PC-9 (cell line): ENCODE data around the gene TUBB. TPM values are rescaled to one million over a fixed set of nuclear protein-coding genes. Genes with fewer than 3 reads are reported as not detected.

Experiments
- BruUV-seq: library from RNA; stranded (reverse); fragments of 400-500 nt; replicated peaks from 2 replicates; lab custom pipeline; 2021; lab: Mats Ljungman, UMichigan
- CTCF ChIA-PET: fragments of 300-600 bp; sonication (Branson Sonifier 250); formaldehyde crosslinking; loops from one replicate; lab custom pipeline; 2022; ENCODE audit warnings: antibody characterized with exemption; lab: Charles Lee
- POLR2A ChIA-PET: fragments of 300-600 bp; sonication (Branson Sonifier 250); formaldehyde crosslinking; loops from one replicate; lab custom pipeline; 2022; ENCODE audit warnings: antibody characterized with exemption; ENCODE audit not compliant: unreplicated experiment; lab: Charles Lee
- DNase-seq, 2 experiments: peaks; one replicate each; pipeline versions ENCODE4 v3.0.0 to v3.0.0-alpha.2; 2015 to 2022; ENCODE audit warnings: mixed read lengths in 1 of 2
- H2AFZ ChIP-seq: fragments of 200-600 bp; sonication (generic); 2 replicates; pipeline ENCODE4 v1.8.1; 2017; ENCODE audit warnings: antibody characterized with exemption
- H3F3A ChIP-seq: fragments of 200-600 bp; sonication (generic); 2 replicates; pipeline ENCODE4 v1.8.1; 2017; ENCODE audit warnings: antibody characterized with exemption, mild to moderate bottlenecking, low read depth; ENCODE audit not compliant: insufficient read depth
- H3K27ac ChIP-seq: fragments of 200-600 bp; sonication (generic); 2 replicates; pipeline ENCODE4 v1.6.1; 2016; ENCODE audit warnings: mixed run types
- H3K27me3 ChIP-seq: fragments of 200-600 bp; sonication (generic); 2 replicates; pipeline ENCODE4 v1.6.1; 2016; ENCODE audit warnings: low read depth, mixed run types; ENCODE audit not compliant: insufficient read depth
- H3K36me3 ChIP-seq: fragments of 200-600 bp; sonication (generic); 2 replicates; pipeline ENCODE4 v1.6.1; 2016; ENCODE audit warnings: low read depth, mixed run types
- H3K4me1 ChIP-seq: fragments of 200-600 bp; sonication (generic); replicated peaks from 2 replicates; pipeline ENCODE4 v1.6.1; 2016; ENCODE audit warnings: mixed run types; ENCODE audit not compliant: insufficient read depth
- H3K4me2 ChIP-seq: fragments of 200-600 bp; sonication (generic); 2 replicates; pipeline ENCODE4 v1.6.1; 2017; ENCODE audit warnings: mixed run types
- H3K4me3 ChIP-seq: fragments of 200-600 bp; sonication (generic); 2 replicates; pipeline ENCODE4 v1.6.1; 2016; ENCODE audit warnings: mixed run types
- H3K79me2 ChIP-seq: fragments of 200-600 bp; sonication (generic); 2 replicates; pipeline ENCODE4 v1.6.1; 2017; ENCODE audit warnings: low read depth, mixed run types
- H3K9me2 ChIP-seq: fragments of 200-600 bp; sonication (generic); 2 replicates; pipeline ENCODE4 v1.8.1; 2017; ENCODE audit warnings: mild to moderate bottlenecking; ENCODE audit not compliant: insufficient read depth
- H3K9me3 ChIP-seq: fragments of 200-600 bp; sonication (generic); 2 replicates; pipeline ENCODE4 v1.8.1; 2016; ENCODE audit warnings: low read depth; ENCODE audit not compliant: insufficient read depth
- H4K20me1 ChIP-seq: fragments of 200-600 bp; sonication (generic); 2 replicates; pipeline ENCODE4 v1.8.1; 2017; ENCODE audit not compliant: insufficient read depth
- CTCF ChIP-seq: fragments of 200-600 bp; sonication (generic); conservative IDR thresholded peaks from 2 replicates; pipeline ENCODE4 v1.6.1; 2017; ENCODE audit warnings: mixed run types, antibody characterized with exemption, mild to moderate bottlenecking, moderate library complexity
- EZH2 ChIP-seq: fragments of 200-600 bp; sonication (generic); IDR thresholded peaks from 2 replicates; pipeline ENCODE4 v1.8.0; 2017; ENCODE audit warnings: antibody characterized with exemption, low read depth
- intact Hi-C: fragments of 100-400 bp; cut with micrococcal nuclease; formaldehyde crosslinking; loops from one replicate; pipeline ENCODE4 v1.10.0; 2022; ENCODE audit not compliant: unreplicated experiment
- total RNA-seq: library from RNA; stranded (reverse); gene quantifications from 2 replicates; pipeline ENCODE4 v1.2.3, GENCODE V29; 2021

The TUBB gene
- total RNA-seq, 1 experiment from 2014 or later = 901 TPM

GRCh38 chr6:30684386-30685156 is 35.6 kb upstream of the TUBB start:
- Histone ChIP-seq H2AFZ (no peak overlapping the region), H3K27ac (peak overlapping the region; percentile 84), H3K9me2 (no peaks in the 10 kb centered on the region), H3K79me2 (peaks cover 72% of the 10 kb centered on the region), H3K36me3 (no peaks in the 10 kb centered on the region), H3K4me1 (peaks cover 57% of the 10 kb centered on the region), H3K9me3 (no peaks in the 10 kb centered on the region), H3K27me3 (no peaks in the 10 kb centered on the region), H3K4me2 (peak overlapping the region; percentile 93), H3F3A (peaks cover 53% of the 10 kb centered on the region), H3K4me3 (peak overlapping the region; percentile 98), H4K20me1 (no peaks in the 10 kb centered on the region)
- DNase-seq = no peak
- no peak for TF ChIP-seq EZH2
- no peak for TF ChIP-seq CTCF
- ChIA-PET POLR2A (interaction anchor here (0.6 to 0.7 kb wide), 2 partner anchors 33 to 38 kb away, joined by 4 to 6 read pairs; no protein-coding TSS in a partner anchor), CTCF (no interaction called here)
- BruUV-seq = no TSS peak
- intact Hi-C loops = no loop called here

- intact Hi-C loops = loop anchor here (2.0 kb wide), 2 partner anchors 69 to 133 kb away; partner anchors contain the start of genes MRPS18B and PPP1R10
- Histone ChIP-seq H3K9me2 (no peaks in the 10 kb centered on the region), H3K4me2 (peak overlapping the region; percentile 93), H3F3A (peaks cover 47% of the 10 kb centered on the region), H3K27me3 (no peaks in the 10 kb centered on the region), H3K36me3 (no peaks in the 10 kb centered on the region), H3K9me3 (no peaks in the 10 kb centered on the region), H2AFZ (no peak overlapping the region), H4K20me1 (no peaks in the 10 kb centered on the region), H3K27ac (peak overlapping the region; percentile 43), H3K4me1 (peaks cover 62% of the 10 kb centered on the region), H3K4me3 (peak overlapping the region; percentile 98), H3K79me2 (peaks cover 63% of the 10 kb centered on the region)
- DNase-seq = no peak
- ChIA-PET CTCF (interaction anchor here (0.7 kb wide), 2 partner anchors 35 to 327 kb away, joined by 3 to 5 read pairs; no protein-coding TSS in a partner anchor), POLR2A (no interaction called here)
- TF ChIP-seq CTCF = no peak
- no peak for TF ChIP-seq EZH2
- BruUV-seq = TSS peak; percentile 40
Measured at GRCh38 chr6:30685157-30686008, 34.8 kb upstream of the TUBB start.
